Karpas-422 (cell line): Measurements from ENCODE around the gene JOSD2. TPM values are rescaled to one million over a fixed set of nuclear protein-coding genes. Genes with fewer than 3 reads are reported as not detected.

Source experiments
- DNase-seq: peaks from one replicate; pipeline ENCODE4 v3.0.0-alpha.2; 2015
- H2AFZ ChIP-seq: fragments of 200-600 bp; sonication (generic); 2 replicates; pipeline ENCODE4 v1.6.1; 2014; ENCODE audit warnings: antibody characterized with exemption, low read length, mixed read lengths
- H3K27ac ChIP-seq: fragments of 200-600 bp; sonication (generic); 2 replicates; pipeline ENCODE4 v1.5.1; 2014; ENCODE audit warnings: mild to moderate bottlenecking, low read length, moderate library complexity
- H3K27me3 ChIP-seq: fragments of 200-600 bp; sonication (generic); 2 replicates; pipeline ENCODE4 v1.6.1; 2014; ENCODE audit warnings: low read length, mixed read lengths
- H3K36me3 ChIP-seq: fragments of 200-600 bp; sonication (generic); 2 replicates; pipeline ENCODE4 v1.6.1; 2014; ENCODE audit warnings: low read length, mixed read lengths; ENCODE audit not compliant: insufficient read depth
- H3K4me1 ChIP-seq: fragments of 200-600 bp; sonication (generic); 2 replicates; pipeline ENCODE4 v1.6.1; 2014; ENCODE audit warnings: mild to moderate bottlenecking, low read length, mixed read lengths
- H3K4me2 ChIP-seq: fragments of 200-600 bp; sonication (generic); 2 replicates; pipeline ENCODE4 v1.6.1; 2014; ENCODE audit warnings: low read length, low read depth, mild to moderate bottlenecking; ENCODE audit not compliant: poor library complexity, severe bottlenecking
- H3K4me3 ChIP-seq: fragments of 200-600 bp; sonication (generic); 2 replicates; pipeline ENCODE4 v1.5.1; 2014; ENCODE audit warnings: mild to moderate bottlenecking, antibody characterized with exemption, low read length, mixed read lengths
- H3K79me2 ChIP-seq: fragments of 200-600 bp; sonication (generic); 2 replicates; pipeline ENCODE4 v1.6.1; 2014; ENCODE audit warnings: mild to moderate bottlenecking, low read length, mixed read lengths
- H3K9ac ChIP-seq: fragments of 200-600 bp; sonication (generic); 2 replicates; pipeline ENCODE4 v1.6.0; 2014; ENCODE audit warnings: low read length
- H3K9me2 ChIP-seq: fragments of 200-600 bp; sonication (generic), shearing (Covaris generic); replicated peaks from 2 replicates; pipeline ENCODE4 v1.6.0; 2014; ENCODE audit warnings: mild to moderate bottlenecking, low read length, moderate library complexity; ENCODE audit not compliant: insufficient read depth
- H3K9me3 ChIP-seq: fragments of 300-700, 200-600 bp; sonication (generic); 2 replicates; pipeline ENCODE4 v1.6.1; 2014; ENCODE audit warnings: low read length, mixed read lengths
- H4K20me1 ChIP-seq: fragments of 200-600 bp; sonication (generic); 2 replicates; pipeline ENCODE4 v1.6.1; 2014; ENCODE audit warnings: mild to moderate bottlenecking, antibody characterized with exemption, low read length, low read depth; ENCODE audit not compliant: insufficient read depth
- total RNA-seq: library from RNA; depleted of rRNA; stranded (reverse); fragments of >200 nt; shearing (Covaris generic); gene quantifications from 2 replicates; pipeline ENCODE4 v1.2.3, GENCODE V29; 2014; ENCODE audit warnings: low replicate concordance; rRNA removed

JOSD2 gene
- total RNA-seq, 1 experiment from 2014 or later = 15.8 TPM

GRCh38 chr19:50457300-50457699 lies 53.7 kb downstream of the JOSD2 start:
- no peak overlapping the region for H3K4me2 ChIP-seq
- no peaks in the 10 kb centered on the region for H3K79me2 ChIP-seq
- DNase-seq = no peak
- H2AFZ ChIP-seq = no peak overlapping the region
- no peaks in the 10 kb centered on the region for H3K9me2 ChIP-seq
- no peaks in the 10 kb centered on the region for H3K27me3 ChIP-seq
- H3K4me1 ChIP-seq = peaks cover 18% of the 10 kb centered on the region
- H3K36me3 ChIP-seq = no peaks in the 10 kb centered on the region
- H3K9ac ChIP-seq = no peak overlapping the region
- no peak overlapping the region for H3K4me3 ChIP-seq
- no peaks in the 10 kb centered on the region for H4K20me1 ChIP-seq
- H3K27ac ChIP-seq = no peak overlapping the region
- H3K9me3 ChIP-seq = no peaks in the 10 kb centered on the region

Other genes starting within 250 kb of the JOSD2 start
- gene KCNC3, start 181.8 kb downstream of the JOSD2 start, total RNA-seq = 10.8 and 18.1 TPM in 2 replicates
- 0.11 and 2.3 TPM in 2 replicates for gene NAPSA, start 145.6 kb downstream of the JOSD2 start, total RNA-seq
- gene NR1H2, start 134.7 kb downstream of the JOSD2 start, total RNA-seq = 68.2 and 120 TPM in 2 replicates
- gene POLD1, start 126.8 kb downstream of the JOSD2 start, total RNA-seq = 53.4 and 98.8 TPM in 2 replicates
- 221 and 239 TPM in 2 replicates for gene SPIB, start 92.3 kb downstream of the JOSD2 start, total RNA-seq
- gene MYBPC2, start 78.3 kb downstream of the JOSD2 start, total RNA-seq = 23.4 and 48.3 TPM in 2 replicates
- 63.7 and 93.4 TPM in 2 replicates for gene EMC10, start 34.7 kb downstream of the JOSD2 start, total RNA-seq
- 1.2 TPM in 1 of 2 replicates, not detected in the other for gene GARIN5A, start 34.3 kb downstream of the JOSD2 start, total RNA-seq
- not detected in 2 replicates for gene ASPDH, start 2.7 kb upstream of the JOSD2 start, total RNA-seq
- not detected in 2 replicates for gene LRRC4B, start 57.2 kb upstream of the JOSD2 start, total RNA-seq
- gene SYT3, start 128.7 kb upstream of the JOSD2 start, total RNA-seq = 0.11 TPM in 1 of 2 replicates, not detected in the other
- gene C19orf81, start 138.3 kb upstream of the JOSD2 start, total RNA-seq = 1.1 TPM in 1 of 2 replicates, not detected in the other
- gene SHANK1, start 208.6 kb upstream of the JOSD2 start, total RNA-seq = not detected in 2 replicates
- gene CLEC11A, start 212.2 kb upstream of the JOSD2 start, total RNA-seq = 0.47 and 1.6 TPM in 2 replicates